Stimulated activated CD8-positive, alpha-beta memory T cell treated with anti-CD3 and anti-CD28 coated beads, Interleukin-4, amount 100 ng/mL, for 1 hour (primary cell): ENCODE data around the gene BDKRB1.
"Not testable (repeated sequence)": the region's sequence is repeated elsewhere in the genome, so short reads cannot be mapped to it uniquely, and the experiment has no call there.

Experiments used
- DNase-seq, 2 donors: peaks; one replicate each; pipeline ENCODE4 v3.0.0-alpha.2; 2020; ENCODE audit warnings: low read depth in 2 of 2, low spot score in 1 of 2

Gene BDKRB1

DNA sequence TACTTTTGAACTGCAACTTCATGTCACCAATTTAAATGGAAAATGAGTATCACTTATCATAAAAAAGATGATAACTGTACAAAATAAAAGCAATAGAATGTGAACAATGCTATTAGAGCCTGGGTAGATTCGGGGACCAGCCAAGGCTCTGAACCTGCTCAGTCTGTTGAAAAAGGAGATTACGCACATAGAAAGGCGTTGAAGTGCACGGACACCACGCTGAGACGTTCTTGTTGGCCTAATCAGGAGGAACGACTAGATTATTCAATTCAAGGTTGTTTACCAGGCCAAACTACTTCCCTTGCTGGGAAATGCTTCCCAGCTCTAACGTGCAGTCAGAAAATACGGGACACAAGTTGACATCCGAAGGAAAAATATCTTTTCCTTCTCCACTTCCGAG, 23.5 kb upstream of the BDKRB1 start:
- no peak for DNase-seq

DNA sequence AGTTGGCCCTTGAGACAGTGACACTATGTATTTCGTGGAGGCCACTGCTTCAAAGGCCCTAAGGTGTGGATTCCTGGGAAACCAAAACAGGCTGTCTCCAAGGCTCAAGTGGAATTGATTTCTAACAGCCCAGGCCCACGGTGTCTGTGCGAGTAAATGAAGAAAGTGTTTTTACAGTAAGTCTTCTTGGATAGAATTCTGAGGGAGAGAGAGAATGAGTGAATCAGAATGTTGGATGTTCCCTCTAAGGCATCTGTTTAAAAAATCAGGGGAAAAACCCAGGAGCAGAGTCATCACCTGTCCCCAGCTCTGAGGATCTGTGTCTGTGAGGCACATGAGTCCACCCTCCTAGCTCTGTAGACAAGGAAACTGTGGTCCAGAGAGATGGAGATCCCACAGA, 22.3 kb upstream of the BDKRB1 start:
- no peak for DNase-seq

DNA sequence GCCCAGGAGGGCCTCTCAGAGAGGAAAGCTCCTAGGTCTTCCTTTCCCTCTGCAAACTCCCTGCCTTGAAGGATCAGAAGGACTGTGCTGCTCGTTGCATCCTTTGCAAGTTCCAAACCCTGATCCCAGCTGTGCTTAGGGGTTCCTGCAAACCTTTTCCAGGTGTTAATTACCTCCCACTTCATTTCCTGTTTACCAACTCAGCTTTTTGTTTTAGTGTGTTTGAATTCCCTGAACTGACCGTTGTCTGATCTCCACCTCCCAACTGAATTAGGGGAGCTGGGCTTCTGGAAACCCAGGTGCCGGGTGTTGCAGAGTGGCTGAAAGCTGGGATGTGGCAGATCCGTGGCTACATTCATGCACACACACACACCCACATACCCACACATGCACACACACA, 20.6 kb upstream of the BDKRB1 start:
- DNase-seq, result no peak

DNA sequence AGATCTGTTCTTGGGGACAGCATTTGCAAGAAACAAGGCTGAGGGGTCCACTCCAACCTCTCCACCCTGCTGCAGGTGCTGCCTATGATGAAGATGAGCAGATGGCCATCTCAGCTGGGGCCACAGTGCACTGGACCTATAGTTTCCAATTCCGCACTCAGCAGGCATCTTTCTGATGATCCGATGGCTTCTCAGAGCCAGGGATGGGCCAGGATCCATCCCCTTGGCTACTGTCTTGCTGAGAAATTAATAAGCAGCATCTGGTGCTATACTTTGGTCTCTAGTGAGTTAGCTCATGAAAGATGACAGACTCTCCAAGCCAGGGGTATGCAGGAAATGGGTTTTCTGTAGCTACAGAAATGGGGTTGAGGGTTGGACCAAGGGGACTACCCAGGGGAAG, 18.4 kb upstream of the BDKRB1 start:
- DNase-seq, result no peak

DNA sequence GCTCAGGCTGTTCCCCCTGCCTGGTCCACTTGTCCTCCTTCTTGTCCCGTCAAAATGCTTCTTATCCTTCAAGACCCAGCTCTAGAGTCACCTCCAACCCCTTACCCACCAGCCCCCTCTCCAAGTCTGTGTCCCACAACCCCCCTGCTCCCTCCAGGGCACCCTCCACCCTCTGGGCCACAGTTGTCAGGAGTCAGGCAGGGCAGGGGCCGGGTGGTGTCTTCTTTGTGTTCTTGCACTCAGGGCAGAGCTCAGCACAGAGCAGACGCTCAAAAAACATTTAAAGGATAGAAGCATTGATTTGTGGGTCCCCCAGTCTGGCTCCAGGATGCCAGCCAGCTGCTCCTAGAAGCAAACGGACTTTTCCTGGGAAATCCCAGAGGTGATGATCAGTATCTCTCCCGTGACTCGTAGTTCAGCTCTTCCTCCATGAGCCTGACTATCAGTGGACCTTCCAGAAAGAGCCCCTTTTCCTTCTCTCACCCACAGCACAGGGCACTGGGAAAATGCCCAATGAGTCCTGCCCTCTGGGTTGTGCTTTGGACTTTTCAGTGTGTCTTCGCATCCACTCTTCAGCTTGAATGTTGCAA, 17.2 kb upstream of the BDKRB1 start:
- DNase-seq, result no peak

DNA sequence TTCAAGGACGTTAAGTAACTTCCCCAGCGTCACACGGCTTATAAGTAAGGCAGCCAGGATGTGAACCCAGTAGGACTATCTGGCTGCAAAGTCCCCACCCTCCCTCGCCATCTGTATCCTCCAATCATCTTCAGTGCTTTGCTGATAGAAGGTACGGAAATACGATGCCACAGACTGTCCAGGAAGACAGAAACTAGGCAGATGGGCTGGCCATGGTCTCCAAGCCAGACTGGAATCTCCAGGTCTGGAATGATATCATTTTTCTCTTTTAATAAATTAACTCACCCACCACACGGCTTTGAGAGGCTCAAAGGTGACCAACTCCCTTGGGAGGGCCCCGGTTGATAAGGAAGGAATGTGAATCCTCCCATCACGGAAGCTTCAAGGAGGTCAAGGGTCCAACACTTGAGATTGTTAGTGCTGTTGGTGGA, 16.3 kb upstream of the BDKRB1 start:
- no peak for DNase-seq

DNA sequence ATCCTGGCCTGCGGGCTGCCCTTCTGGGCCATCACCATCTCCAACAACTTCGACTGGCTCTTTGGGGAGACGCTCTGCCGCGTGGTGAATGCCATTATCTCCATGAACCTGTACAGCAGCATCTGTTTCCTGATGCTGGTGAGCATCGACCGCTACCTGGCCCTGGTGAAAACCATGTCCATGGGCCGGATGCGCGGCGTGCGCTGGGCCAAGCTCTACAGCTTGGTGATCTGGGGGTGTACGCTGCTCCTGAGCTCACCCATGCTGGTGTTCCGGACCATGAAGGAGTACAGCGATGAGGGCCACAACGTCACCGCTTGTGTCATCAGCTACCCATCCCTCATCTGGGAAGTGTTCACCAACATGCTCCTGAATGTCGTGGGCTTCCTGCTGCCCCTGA, 15.4 kb upstream of the BDKRB1 start:
- no peak for DNase-seq

DNA sequence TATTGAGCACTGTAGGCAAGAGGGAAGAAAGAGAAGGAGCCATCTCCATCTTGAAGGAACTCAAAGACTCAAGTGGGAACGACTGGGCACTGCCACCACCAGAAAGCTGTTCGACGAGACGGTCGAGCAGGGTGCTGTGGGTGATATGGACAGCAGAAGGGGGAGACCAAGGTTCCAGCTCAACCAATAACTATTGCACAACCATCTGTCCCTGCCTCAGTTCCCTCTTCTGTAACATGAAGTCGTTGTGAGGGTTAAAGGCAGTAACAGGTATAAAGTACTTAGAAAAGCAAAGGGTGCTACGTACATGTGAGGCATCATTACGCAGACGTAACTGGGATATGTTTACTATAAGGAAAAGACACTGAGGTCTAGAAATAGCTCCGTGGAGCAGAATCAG, 13.9 kb upstream of the BDKRB1 start:
- no peak for DNase-seq

DNA sequence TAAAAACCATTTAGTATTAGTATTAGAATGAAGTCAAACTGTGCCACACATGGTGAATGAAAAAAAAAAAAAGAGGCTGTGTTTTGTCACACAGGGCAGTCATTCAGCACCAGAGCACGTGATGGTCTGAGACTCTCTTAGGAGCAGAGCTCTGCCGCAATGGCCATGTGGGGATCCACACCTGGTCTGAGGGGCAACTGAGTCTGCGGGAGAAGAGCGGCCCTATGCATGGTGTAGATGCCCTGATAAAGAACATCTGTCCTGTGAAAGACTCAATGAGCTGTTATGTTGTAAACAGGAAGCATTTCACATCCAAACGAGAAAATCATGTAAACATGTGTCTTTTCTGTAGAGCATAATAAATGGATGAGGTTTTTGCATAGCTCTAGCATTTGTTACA, 12.2 kb upstream of the BDKRB1 start:
- no peak for DNase-seq

DNA sequence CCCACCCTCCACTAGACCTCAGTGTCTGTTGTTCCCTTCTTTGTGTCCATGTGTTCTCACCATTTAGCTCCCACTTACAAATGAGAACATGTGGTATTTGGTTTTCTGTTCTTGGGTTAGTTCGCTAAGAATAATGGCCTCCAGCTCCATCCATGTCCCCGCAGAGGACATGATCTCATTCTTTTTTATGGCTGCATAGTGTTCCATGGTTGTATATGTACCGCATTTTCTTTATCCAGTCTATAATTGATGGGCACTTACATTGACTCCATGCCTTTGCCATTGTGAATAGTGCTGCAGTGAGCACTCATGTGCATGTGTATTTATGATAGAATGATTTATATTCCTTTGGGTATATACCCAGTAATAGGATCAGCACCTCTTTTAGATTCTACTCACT, 10.9 kb upstream of the BDKRB1 start:
- not testable (repeated sequence) for DNase-seq

DNA sequence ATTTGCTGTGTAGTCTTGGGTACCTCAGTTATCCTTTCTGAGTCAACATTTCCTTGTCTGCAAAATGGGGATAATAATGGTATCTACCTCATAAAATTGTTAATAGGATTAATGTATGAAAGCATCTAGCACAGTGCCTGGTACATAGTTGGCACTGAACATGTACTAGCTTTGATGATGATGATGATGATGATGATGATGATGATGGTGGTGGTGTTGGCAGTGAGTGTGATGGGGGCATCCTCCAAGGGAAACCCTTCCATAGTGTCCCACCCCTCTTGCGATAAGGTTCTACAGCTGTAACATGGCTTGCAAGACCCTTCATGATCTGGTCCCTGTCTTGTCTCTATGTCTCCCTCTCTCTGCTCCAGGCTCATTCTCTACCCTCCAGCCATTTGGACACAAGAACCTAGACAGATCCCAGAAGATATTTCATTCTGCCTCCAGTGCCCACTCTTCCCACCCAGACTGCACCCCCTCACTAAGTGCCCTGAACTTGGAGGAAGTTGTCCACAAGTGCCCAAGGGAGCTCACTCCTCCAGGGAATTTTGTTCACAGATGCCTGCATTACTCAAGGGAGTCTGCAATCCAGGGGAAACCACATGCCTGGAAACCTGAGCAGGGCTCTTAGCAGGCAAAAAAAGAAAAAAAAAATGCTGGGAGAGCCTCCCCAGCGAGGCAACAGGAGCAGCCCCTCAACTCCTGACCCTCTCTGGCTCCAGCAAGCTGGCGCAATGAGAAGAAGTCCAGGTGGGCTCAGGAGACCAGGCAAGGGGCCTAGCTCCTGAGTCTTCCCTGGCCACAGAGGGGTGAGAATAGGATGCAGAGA, 10.1 kb upstream of the BDKRB1 start:
- no peak for DNase-seq

DNA sequence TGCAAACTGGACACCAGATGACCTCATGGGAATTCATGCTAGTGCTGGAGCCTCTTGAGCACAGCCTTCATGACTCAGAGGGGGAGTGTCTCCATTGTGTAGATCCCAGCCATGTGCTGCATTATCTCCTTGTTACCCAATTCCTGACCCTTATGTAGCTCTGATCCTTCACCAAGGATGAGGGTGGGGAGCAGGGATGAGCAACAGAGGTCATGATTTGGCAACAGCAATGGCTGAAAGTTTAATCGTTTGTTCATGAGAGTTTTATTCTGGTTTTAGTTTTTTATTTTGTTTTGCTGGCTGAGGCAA, 9.5 kb upstream of the BDKRB1 start:
- no peak for DNase-seq

DNA sequence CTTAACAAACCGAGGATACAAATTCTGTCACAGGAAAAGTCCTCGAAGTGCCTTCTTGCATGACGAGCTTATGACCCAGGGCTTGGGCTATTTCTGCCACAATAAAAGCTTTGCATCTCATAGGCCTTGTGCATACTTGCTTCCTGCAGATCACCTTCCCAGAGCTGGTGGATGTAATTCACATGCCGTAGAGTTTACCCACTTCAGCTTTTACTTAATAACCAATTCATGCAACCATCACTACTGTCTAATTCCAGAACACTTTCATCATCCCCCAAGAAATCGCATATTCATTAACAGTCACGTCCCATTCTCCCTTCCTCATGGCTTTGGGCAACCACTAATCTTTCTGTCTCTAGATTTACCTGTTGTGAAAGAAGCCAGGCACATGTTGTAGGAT, 9.0 kb upstream of the BDKRB1 start:
- DNase-seq, result no peak

DNA sequence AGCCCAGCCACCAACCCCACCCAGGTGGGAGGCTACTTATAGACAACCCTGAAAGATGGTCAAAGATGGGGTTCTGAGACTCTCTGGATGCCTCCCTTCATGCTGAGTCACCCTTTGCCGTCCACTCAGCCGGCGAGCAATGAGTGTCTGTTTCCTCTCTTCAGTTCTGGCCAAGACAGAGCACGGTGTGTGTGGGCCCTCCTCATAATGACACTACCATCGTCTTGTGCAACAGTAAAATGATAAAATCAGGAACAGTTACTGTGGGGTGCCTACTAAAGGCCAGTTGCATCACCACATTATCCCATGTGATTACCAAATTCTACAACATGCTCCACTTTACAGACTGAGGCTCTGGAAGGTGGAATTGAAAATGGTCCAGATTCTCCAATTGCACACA, 7.0 kb upstream of the BDKRB1 start:
- no peak for DNase-seq

DNA sequence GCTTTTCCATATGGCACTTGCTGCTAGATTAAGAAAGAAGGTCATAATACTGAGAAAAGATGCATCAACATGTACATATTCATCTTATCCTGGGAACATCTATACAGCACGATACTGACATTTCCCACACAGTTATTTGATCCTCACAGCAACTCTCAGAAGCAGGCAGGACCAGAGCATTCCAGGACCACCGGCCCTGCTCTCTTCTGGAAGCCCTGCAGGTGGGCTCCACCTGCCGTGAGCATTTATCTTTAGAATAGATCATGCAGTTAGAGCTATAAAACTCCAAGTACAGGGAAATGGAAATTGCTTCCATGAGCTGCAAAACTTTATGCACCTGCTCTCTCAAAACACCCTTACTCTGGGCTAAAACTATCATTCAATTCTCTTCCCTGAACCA, 5.5 kb upstream of the BDKRB1 start:
- DNase-seq, result no peak

DNA sequence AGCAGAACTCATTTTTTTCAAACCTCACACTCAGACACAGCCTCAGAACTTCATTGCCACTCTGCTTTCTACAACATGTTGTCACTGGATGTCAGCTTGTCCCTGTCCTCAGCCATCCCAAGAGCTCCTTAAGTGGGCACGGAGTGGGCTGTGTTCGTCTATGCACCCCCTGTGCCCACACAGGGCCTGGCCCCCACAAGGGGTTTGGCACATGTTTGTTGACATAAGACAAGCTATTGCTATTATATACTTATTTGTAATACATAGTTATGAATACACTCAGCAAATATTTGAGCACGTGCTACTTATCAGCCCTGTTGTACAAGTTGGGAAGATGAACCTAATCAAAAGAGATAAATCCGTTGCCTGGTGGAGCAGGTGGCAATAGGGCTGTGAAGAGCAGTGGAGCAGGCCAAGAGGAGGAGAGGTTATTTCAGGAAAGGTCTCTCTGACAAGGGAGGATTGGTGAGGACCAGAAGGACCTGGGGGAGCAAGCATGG, 4.3 kb upstream of the BDKRB1 start:
- DNase-seq, result no peak

DNA sequence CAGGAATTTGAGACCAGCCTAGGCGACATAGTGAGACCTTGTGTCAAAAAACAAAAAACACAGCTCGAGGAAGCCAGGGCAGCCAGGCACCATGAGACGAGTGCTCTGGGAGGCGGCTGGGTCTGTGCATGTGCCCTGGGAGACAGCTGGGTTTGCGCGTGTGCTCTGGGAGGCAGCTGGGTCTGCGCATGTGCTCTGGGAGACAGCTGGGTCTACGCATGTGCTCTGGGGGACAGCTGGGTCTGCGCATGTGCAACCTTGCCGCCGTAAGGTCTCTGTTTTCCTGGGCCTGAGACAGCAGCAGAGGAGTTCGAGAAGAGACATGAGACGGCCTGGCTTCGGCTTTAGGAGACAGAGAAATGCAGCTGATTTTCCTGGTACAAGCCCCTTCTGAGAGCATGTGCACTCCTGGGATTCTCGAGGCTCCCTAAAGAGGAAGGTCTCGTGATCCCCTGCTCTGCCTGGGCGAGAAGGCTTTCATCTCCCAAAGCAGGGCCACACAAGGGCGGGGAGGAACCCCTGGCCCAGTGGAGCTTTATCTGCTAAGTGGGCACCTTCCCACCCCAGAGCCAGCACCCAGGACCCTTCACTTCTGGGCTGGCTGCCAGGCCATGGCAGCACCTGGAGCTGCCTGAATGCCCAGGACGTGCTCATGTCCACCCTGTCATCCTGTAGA, 3.5 kb upstream of the BDKRB1 start:
- no peak for DNase-seq

DNA sequence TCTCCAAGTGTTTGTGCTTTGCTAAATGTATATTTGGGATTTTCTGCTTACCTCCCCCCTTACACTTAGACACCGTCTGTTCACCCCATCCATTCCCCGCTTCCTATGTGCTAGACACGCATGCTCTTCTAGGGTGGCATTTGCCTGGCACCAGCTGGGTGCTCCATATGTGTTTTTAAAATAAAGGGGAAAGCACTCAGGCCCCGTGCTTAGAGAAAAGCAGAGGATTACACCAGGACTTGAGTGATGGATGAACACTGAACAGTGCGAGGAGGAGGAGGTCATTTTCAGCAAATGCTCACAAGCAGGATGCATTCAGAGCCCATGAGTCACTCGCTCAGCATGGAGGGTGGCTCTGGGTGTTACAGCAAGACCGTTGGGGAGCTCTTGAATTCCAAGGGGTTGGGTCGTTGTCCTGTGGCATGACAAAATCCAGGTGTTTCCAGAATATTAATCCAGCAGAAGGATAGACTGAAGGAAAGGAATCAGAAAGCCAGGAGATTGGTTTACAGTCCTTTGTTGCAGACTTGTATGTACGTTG, 2.9 kb upstream of the BDKRB1 start:
- DNase-seq, result no peak

DNA sequence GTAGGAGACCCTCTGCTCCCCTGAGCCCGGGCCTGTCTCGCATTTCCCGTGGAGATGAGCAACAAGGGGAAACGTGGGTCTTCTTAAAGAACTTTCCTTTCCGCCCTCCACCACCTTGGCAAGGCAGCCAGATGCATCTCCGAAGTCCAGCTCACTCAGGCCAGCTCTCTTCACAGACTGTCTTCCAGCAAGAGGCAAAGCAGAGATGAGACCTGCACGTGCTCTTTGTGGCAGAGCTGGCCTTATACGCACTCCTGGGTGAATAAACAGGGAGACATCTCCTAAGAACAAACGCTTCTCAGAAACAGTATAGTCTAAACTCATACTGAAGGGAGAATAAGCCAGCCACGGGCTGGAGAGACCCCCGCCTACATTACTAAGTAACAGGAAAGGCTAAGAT, 1.3 kb upstream of the BDKRB1 start:
- DNase-seq, result no peak

DNA sequence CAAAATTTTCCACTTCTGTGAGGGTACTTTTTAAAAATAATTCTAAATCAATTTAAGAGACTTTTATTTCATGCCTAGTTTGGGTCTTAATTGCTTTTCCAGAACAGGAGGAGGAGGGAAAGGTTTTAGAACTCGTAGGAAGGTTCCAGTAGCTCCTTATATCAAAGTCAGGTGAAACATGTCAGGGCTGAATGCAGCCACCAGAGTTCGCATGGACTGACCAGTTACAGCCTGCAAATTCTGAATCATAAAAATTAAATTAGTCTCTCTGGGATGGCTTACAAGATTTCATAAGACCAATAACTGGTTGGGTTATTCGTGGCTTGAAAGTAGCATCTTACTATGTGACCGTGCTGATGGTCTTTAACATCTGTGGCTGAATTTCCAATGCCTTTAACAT, 397 bp downstream of the BDKRB1 start:
- no peak for DNase-seq

DNA sequence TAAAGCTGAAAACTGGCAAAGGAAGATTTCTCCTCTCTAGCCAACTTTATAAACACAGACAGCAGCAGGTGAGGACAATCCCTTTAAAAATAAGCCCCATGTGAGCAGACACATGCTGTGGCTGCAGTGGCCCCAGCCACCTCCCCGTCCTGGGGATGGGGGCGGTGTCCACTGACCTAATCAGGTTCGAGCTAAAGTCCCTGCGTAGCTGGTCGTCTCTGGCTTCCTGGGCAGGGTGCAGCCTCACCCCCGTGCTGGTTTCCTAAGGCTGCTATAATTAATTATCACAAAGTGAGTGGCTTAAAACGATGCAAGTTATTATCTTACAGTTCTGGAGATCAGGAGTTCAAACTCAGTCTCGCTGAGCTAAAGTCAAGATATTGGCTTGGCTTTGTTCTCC, 1.0 kb downstream of the BDKRB1 start:
- no peak for DNase-seq

DNA sequence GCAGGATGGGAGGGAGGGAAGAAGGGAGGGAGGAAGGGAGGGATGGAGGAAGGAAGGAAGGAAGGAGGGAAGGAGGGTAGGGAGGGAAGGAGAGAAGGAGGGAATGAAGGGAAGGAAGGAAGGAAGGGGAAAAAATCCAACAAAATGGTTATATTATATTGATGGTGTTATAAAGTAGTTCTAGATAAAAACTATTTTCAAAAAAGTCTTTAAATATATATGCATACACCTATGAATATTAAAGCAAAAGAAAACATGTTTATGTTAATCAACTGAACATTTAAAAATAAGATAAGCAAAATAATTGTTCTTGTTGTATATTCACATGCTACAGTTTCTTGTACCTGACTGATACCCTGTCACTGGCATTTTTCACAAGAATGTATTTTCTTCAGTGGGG, 1.9 kb downstream of the BDKRB1 start:
- DNase-seq, result no peak
